NCI-H2107 treated with DMSO at 0.1 percent for 48 hours (cell line): ENCODE results near the gene SUFU.

Source experiments
- DNase-seq: peaks from one replicate; lab custom pipeline; 2025; ENCODE audit not compliant: unreplicated experiment; lab: John Stamatoyannopoulos, UW

Gene SUFU

GRCh38 chr10:102593074-102593803, 89.5 kb downstream of the SUFU start:
- no peak for DNase-seq

- DNase-seq = no peak
These were observed 90.0 kb downstream of the SUFU start for GRCh38 chr10:102593804-102594079.

GRCh38 chr10:102595293-102595692, 91.5 kb downstream of the SUFU start:
- DNase-seq = no peak

- no peak for DNase-seq
These were observed 92.1 kb downstream of the SUFU start for GRCh38 chr10:102595897-102596296.

GRCh38 chr10:102596506-102596971, 92.8 kb downstream of the SUFU start:
- DNase-seq = peak; percentile 24

GRCh38 chr10:102597131-102597991, 93.6 kb downstream of the SUFU start:
- no peak for DNase-seq

- DNase-seq = no peak
These were observed 94.5 kb downstream of the SUFU start for GRCh38 chr10:102598243-102598642.

GRCh38 chr10:102599565-102600327, 96.0 kb downstream of the SUFU start:
- no peak for DNase-seq

GRCh38 chr10:102600816-102601215, 97.0 kb downstream of the SUFU start:
- no peak for DNase-seq

- no peak for DNase-seq
These were observed 97.9 kb downstream of the SUFU start for GRCh38 chr10:102601639-102602038.

GRCh38 chr10:102602272-102603045, 98.7 kb downstream of the SUFU start:
- DNase-seq = no peak

GRCh38 chr10:102603946-102604345, 100.2 kb downstream of the SUFU start:
- no peak for DNase-seq

- DNase-seq = no peak
These were observed 100.7 kb downstream of the SUFU start for GRCh38 chr10:102604439-102604841.

GRCh38 chr10:102605712-102606111, 101.9 kb downstream of the SUFU start:
- DNase-seq = no peak

- DNase-seq = no peak
These were observed 104.7 kb downstream of the SUFU start for GRCh38 chr10:102608487-102608886.

- DNase-seq = no peak
These were observed 106.7 kb downstream of the SUFU start for GRCh38 chr10:102610441-102610887.

GRCh38 chr10:102611514-102612087, 107.8 kb downstream of the SUFU start:
- DNase-seq = no peak

- no peak for DNase-seq
These were observed 109.1 kb downstream of the SUFU start for GRCh38 chr10:102612964-102613275.

GRCh38 chr10:102613286-102613685, 109.5 kb downstream of the SUFU start:
- DNase-seq = no peak

- no peak for DNase-seq
These were observed 110.0 kb downstream of the SUFU start for GRCh38 chr10:102613785-102614184.

GRCh38 chr10:102614888-102615287, 111.1 kb downstream of the SUFU start:
- no peak for DNase-seq
